Measurements from ENCODE around the gene TREX2. TPM values are rescaled to one million over a fixed set of nuclear protein-coding genes. Genes with fewer than 3 reads are reported as not detected.

Gene TREX2
- total and polyA plus RNA-seq, 2 of the 8 experiments (the other 6 are each of a cell fraction or from before 2014, with no cell fraction given), result 0.71 to 0.80 TPM

- TF ChIP-seq CHD2 (IDR thresholded peaks at IDR 0.05; ENCODE audit: low read length) (no peak), JUN (IDR thresholded peaks at IDR 0.05; ENCODE audit: low read depth, low read length) (no peak), EZH2 (IDR thresholded peaks at IDR 0.05; ENCODE audit: low read depth, low read length, severe bottlenecking) (peak; percentile 44), JUND (IDR thresholded peaks at IDR 0.05; ENCODE audit: low read length) (no peak), BCL11A (IDR thresholded peaks at IDR 0.05; ENCODE audit: low read depth in 2 of 2, low read length in 2 of 2) (no peak), KDM5A (IDR thresholded peaks at IDR 0.05; ENCODE audit: low read length) (no peak), TAF1 (IDR thresholded peaks at IDR 0.05; ENCODE audit: low read depth, low read length) (no peak), SRF (IDR thresholded peaks at IDR 0.05; ENCODE audit: low read depth, low read length) (no peak), EGR1 (IDR thresholded peaks at IDR 0.05; ENCODE audit: borderline replicate concordance, low read depth, low read length) (no peak), CHD7 (IDR thresholded peaks at IDR 0.05; ENCODE audit: insufficient replicate concordance, low read length) (no peak), RAD21 (IDR thresholded peaks at IDR 0.05 in 1 of 2, conservative IDR thresholded peaks at IDR 0.05 in 1 of 2; ENCODE audit: low read depth in 2 of 2, low read length in 2 of 2) (no peak)
Observed at GRCh38 chrX:153411255-153411987, 34.4 kb downstream of the TREX2 start, which contains the start of gene ZFP92 (continued).

Measured in H1 (cell line).